Mucosa of stomach (tissue), 1 donor: ENCODE measurements around the gene PLCD3.

Source experiments
- H3K27me3 ChIP-seq: one replicate; pipeline ENCODE4 v1.7.0; 2013; ENCODE audit warnings: mild to moderate bottlenecking, low read length; ENCODE audit not compliant: control insufficient read depth, insufficient read depth
- H3K36me3 ChIP-seq: one replicate; pipeline ENCODE4 v1.7.0; 2013; ENCODE audit warnings: low read length; ENCODE audit not compliant: control insufficient read depth, insufficient read depth
- H3K4me1 ChIP-seq: one replicate; pipeline ENCODE4 v1.7.0; 2013; ENCODE audit warnings: mild to moderate bottlenecking, low read length; ENCODE audit not compliant: control insufficient read depth, insufficient read depth
- H3K4me3 ChIP-seq: one replicate; pipeline ENCODE4 v1.7.0; 2013; ENCODE audit warnings: low read length
- H3K9ac ChIP-seq: one replicate; pipeline ENCODE4 v1.7.0; 2013; ENCODE audit warnings: mild to moderate bottlenecking, low read length, moderate library complexity
- H3K9me3 ChIP-seq: one replicate; pipeline ENCODE4 v1.7.0; 2013; ENCODE audit warnings: mild to moderate bottlenecking, low read length, moderate library complexity; ENCODE audit not compliant: control insufficient read depth
- donor health status: Pancreatic carcinoma.

PLCD3 gene

GRCh38 chr17:45060797-45061605 lies 71.3 kb downstream of the PLCD3 start, which contains the start of gene NMT1:
Gene NMT1 (plus strand): TSS chr17:45061317. CDS start chr17:45061330, 13 bp downstream.
- peak within 1 kb of the TSS; percentile 87 for H3K9ac ChIP-seq
- no peaks in the 10 kb centered on the region for H3K27me3 ChIP-seq
- H3K4me3 ChIP-seq = peak within 1 kb of the TSS; percentile 94
- H3K36me3 ChIP-seq = no peaks in the 10 kb centered on the region
- H3K9me3 ChIP-seq = no peaks in the 10 kb centered on the region
- H3K4me1 ChIP-seq = peaks cover 9% of the 10 kb centered on the region

GRCh38 chr17:45060382-45060796 lies 71.9 kb downstream of the PLCD3 start:
- H3K27me3 ChIP-seq = no peaks in the 10 kb centered on the region
- H3K4me1 ChIP-seq = peaks cover 9% of the 10 kb centered on the region
- H3K4me3 ChIP-seq = peak overlapping the region; percentile 94

More at GRCh38 chr17:45060382-45060796, 71.9 kb downstream of the PLCD3 start:
- Histone ChIP-seq H3K9me3 (no peaks in the 10 kb centered on the region), H3K9ac (peak overlapping the region; percentile 87), H3K36me3 (no peaks in the 10 kb centered on the region)
